Muscle layer of duodenum (tissue), 2 donors: ENCODE data around the gene MACROH2A2.
"Not testable (repeated sequence)": the region's sequence is repeated elsewhere in the genome, so short reads cannot be mapped to it uniquely, and the experiment has no call there.

Source experiments
- H3K27ac ChIP-seq: one replicate; pipeline ENCODE4 v1.7.0; 2013; ENCODE audit warnings: mild to moderate bottlenecking, low read length
- H3K27me3 ChIP-seq: one replicate; pipeline ENCODE4 v1.7.0; 2013; ENCODE audit warnings: low read depth, mild to moderate bottlenecking, control low read depth, low read length
- H3K36me3 ChIP-seq, 2 donors: one replicate each; pipeline ENCODE4 v1.7.0; 2013; ENCODE audit warnings: low read length in 2 of 2, control low read depth in 1 of 2, mild to moderate bottlenecking in 1 of 2; ENCODE audit not compliant: insufficient read depth in 2 of 2, control insufficient read depth in 1 of 2
- H3K4me1 ChIP-seq, 2 donors: one replicate each; pipeline ENCODE4 v1.7.0; 2013; ENCODE audit warnings: low read length in 2 of 2, mild to moderate bottlenecking in 2 of 2, control low read depth in 1 of 2, moderate library complexity in 1 of 2; ENCODE audit not compliant: insufficient read depth in 2 of 2, control insufficient read depth in 1 of 2
- H3K4me3 ChIP-seq, 2 donors: one replicate each; pipeline ENCODE4 v1.7.0; 2013; ENCODE audit warnings: low read length in 2 of 2, low read depth in 1 of 2, mild to moderate bottlenecking in 1 of 2
- H3K9me3 ChIP-seq, 2 donors: one replicate each; pipeline ENCODE4 v1.7.0; 2013; ENCODE audit warnings: low read length in 2 of 2, control low read depth in 1 of 2, mild to moderate bottlenecking in 1 of 2; ENCODE audit not compliant: control insufficient read depth in 1 of 2
- donor health status: healthy.

The MACROH2A2 gene

DNA sequence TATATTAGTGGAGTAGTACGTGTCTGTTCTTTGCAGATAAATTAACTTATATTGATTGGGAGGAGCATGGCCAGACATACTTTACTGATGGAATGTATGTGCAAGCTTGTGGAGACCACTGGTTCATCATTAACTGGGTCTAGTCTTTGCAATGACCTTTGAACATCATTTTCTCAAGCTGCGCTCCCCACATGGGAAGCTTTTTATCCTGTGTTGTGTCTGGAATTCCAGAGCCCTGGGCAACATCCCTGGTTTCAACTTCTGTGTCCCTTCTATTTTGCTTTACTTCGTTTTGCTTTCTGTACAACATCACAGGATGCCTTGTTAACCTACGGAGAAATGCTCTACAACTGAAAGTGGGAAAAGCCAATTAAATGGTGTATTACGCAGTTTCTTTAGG lies 38.3 kb downstream of the MACROH2A2 start:
- H3K36me3 ChIP-seq = peaks cover 18 to 49% of the 10 kb centered on the region in 2 donors
- no peaks in the 10 kb centered on the region for H3K9me3 ChIP-seq
- H3K27ac ChIP-seq = no peak overlapping the region
- no peaks in the 10 kb centered on the region for H3K4me1 ChIP-seq
- H3K4me3 ChIP-seq = no peak overlapping the region
- no peaks in the 10 kb centered on the region for H3K27me3 ChIP-seq

GRCh38 chr10:70092389-70092718 lies 39.7 kb downstream of the MACROH2A2 start:
- no peaks in the 10 kb centered on the region for H3K9me3 ChIP-seq
- peaks cover 25 to 62% of the 10 kb centered on the region in 2 donors for H3K36me3 ChIP-seq
- H3K4me1 ChIP-seq = no peaks in the 10 kb centered on the region
- H3K4me3 ChIP-seq = no peak overlapping the region
- no peaks in the 10 kb centered on the region for H3K27me3 ChIP-seq
- H3K27ac ChIP-seq = no peak overlapping the region

DNA sequence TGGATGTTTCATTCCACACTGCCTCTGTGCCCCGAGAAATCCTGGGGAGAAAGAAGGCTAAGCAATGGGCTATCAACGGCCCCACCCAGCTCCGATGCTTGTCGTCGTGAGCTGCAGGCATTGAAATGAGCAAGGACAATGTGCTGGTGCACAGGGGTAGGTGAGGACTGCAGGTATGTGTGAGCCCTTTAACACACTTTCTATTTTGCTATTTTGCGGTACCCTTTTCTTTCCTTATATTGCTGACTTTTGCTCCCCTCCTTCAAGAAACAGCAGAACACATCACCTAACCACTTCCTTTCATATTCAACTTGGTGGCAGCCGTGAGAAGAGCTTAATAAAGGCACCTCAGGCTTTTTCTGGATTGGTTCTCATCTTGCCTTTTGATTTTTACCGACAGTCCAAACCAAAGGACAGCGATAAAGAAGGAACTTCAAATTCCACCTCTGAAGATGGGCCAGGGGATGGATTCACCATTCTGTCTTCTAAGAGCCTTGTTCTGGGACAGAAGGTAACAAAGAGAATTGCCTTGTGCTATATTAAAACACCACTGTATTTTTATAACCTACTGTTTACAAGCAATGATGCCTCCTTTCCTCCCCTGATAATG lies 40.8 kb downstream of the MACROH2A2 start:
- H3K36me3 ChIP-seq = peaks cover 27 to 67% of the 10 kb centered on the region in 2 donors
- no peaks in the 10 kb centered on the region for H3K4me1 ChIP-seq
- H3K27me3 ChIP-seq = no peaks in the 10 kb centered on the region
- H3K27ac ChIP-seq = no peak overlapping the region
- no peak overlapping the region for H3K4me3 ChIP-seq
- H3K9me3 ChIP-seq = no peaks in the 10 kb centered on the region

DNA sequence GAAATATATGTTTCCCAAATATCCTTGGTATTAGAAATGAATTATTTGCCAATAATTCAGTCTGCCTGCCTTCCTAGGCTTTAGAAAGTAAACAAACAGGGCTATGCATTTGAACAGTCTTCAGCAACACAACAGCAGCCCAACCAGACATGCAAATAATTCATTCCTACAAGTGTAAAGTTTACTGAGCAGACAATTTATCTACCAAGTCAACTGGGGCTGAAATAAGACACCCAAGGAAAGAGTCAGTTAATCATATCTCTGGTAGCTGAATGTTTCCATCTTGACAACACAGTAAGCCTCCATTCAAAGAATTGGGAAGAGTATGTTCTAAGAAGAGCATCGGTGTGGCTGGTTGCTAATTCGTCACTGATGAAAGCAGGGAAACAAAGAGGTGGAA lies 41.6 kb downstream of the MACROH2A2 start:
- Histone ChIP-seq H3K4me1 (no peaks in the 10 kb centered on the region), H3K36me3 (peaks cover 30 to 74% of the 10 kb centered on the region in 2 donors), H3K4me3 (no peak overlapping the region), H3K9me3 (no peaks in the 10 kb centered on the region), H3K27me3 (no peaks in the 10 kb centered on the region), H3K27ac (no peak overlapping the region)

- Histone ChIP-seq H3K9me3 (no peaks in the 10 kb centered on the region), H3K27me3 (no peaks in the 10 kb centered on the region), H3K27ac (no peak overlapping the region), H3K4me3 (no peak overlapping the region), H3K36me3 (peaks cover 34 to 84% of the 10 kb centered on the region in 2 donors), H3K4me1 (no peaks in the 10 kb centered on the region)
These were observed 43.5 kb downstream of the MACROH2A2 start for GRCh38 chr10:70096016-70096704.

- peaks cover 31 to 88% of the 10 kb centered on the region in 2 donors for H3K36me3 ChIP-seq
These were observed 44.2 kb downstream of the MACROH2A2 start for GRCh38 chr10:70096705-70097420.

DNA sequence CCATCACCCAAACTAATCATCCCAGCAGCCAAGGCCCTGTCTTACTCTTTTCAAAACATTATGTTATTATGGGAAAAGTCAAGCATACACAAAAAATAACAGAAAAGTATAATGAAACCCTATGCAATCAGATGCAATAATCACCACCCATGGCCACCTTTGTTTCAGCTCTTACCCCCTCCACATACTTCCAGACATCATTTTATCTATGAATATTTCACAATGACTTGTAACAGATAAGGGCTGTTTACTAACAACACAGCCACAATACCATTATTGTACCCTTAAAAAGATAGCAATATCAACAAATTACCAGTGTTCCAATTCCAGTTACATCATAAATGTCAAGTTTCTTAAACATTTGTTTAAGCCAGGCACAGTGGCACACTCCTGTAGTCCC lies 44.8 kb downstream of the MACROH2A2 start:
- Histone ChIP-seq H3K4me3 (no peak overlapping the region), H3K4me1 (no peaks in the 10 kb centered on the region), H3K27ac (no peak overlapping the region), H3K27me3 (no peaks in the 10 kb centered on the region), H3K36me3 (peaks cover 30 to 85% of the 10 kb centered on the region in 2 donors), H3K9me3 (no peaks in the 10 kb centered on the region)

More at GRCh38 chr10:70096705-70097420, 44.2 kb downstream of the MACROH2A2 start:
- H3K9me3 ChIP-seq = no peaks in the 10 kb centered on the region
- H3K27me3 ChIP-seq = no peaks in the 10 kb centered on the region
- H3K27ac ChIP-seq = no peak overlapping the region
- H3K4me1 ChIP-seq = no peaks in the 10 kb centered on the region
- no peak overlapping the region for H3K4me3 ChIP-seq

DNA sequence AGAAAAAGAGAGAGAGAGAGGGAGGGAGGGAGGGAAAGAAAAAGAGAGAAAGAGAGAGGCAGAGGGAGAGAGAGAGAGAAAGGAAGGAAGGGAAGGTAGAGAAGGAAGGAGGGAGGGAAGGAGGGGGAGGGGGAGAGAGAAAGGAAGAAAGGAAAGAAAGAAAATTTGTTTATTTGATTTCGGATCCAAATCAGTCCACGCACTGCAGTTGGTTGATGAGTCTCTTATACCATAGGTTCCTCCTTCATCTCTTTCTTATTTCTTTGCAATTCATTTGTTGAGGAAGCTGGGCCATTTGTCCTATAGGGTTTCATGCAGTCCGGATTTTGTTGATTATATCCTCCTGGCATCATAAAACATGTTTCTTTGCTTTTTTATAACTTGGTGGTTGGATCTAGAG lies 45.6 kb downstream of the MACROH2A2 start:
- Histone ChIP-seq H3K36me3 (peaks cover 30 to 77% of the 10 kb centered on the region in 2 donors), H3K4me3 (no peak overlapping the region), H3K27me3 (no peaks in the 10 kb centered on the region), H3K9me3 (no peaks in the 10 kb centered on the region), H3K4me1 (no peaks in the 10 kb centered on the region), H3K27ac (no peak overlapping the region)

GRCh38 chr10:70101068-70101562 lies 48.5 kb downstream of the MACROH2A2 start:
- not testable (repeated sequence) for H3K4me1 ChIP-seq, H3K9me3 ChIP-seq, H3K4me3 ChIP-seq, H3K27me3 ChIP-seq, H3K27ac ChIP-seq
- peaks cover 14 to 56% of the 10 kb centered on the region in 2 donors for H3K36me3 ChIP-seq

- H3K36me3 ChIP-seq = peaks cover 12 to 51% of the 10 kb centered on the region in 2 donors
- no peak overlapping the region for H3K27ac ChIP-seq
- H3K27me3 ChIP-seq = no peaks in the 10 kb centered on the region
- no peaks in the 10 kb centered on the region for H3K4me1 ChIP-seq
- no peak overlapping the region for H3K4me3 ChIP-seq
- H3K9me3 ChIP-seq = no peaks in the 10 kb centered on the region
These were observed 49.0 kb downstream of the MACROH2A2 start for GRCh38 chr10:70101668-70102067.

DNA sequence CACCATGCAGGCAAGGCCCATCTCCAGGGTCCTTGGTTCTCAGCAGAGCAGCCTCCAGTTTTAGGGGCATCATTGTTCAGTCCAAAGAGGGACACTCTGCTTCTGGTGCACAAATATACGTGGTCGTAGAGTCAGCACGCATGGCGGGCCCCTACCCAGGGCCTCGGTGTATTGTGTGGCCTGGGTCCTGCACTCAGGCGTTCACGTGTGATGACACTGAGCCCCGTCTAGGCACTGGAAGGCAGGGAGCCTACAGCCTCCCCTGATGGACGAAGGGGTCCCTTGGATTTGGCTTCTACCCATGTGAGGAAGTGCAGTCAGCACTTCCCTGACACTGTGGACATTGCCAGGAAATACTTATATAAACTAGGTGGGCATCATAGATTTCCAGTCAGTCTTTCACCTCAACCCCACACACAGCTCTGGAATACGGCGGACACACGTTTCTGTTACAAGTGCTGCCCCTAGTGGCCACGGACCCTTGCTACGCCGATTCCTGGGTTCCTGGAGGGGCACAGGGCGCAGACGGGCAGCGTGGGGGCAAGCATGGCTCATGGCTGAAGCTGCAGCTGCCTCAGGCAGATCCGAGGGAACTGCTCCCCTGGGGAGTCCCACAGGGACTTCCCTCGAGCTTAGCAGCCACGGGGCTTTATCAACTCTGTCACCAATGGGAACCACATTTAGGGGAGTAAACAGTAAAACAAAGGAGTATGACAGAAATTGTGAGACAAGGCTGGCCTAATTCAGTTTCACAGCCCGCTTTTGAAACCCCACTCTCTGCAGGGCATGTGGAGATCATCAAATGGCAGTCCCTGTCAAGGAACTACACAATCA lies 54.5 kb downstream of the MACROH2A2 start:
- H3K27me3 ChIP-seq = no peaks in the 10 kb centered on the region
- H3K4me3 ChIP-seq = no peak overlapping the region
- H3K4me1 ChIP-seq = no peaks in the 10 kb centered on the region
- no peaks in the 10 kb centered on the region for H3K9me3 ChIP-seq
- H3K36me3 ChIP-seq = peaks cover 10 to 24% of the 10 kb centered on the region in 2 donors
- H3K27ac ChIP-seq = no peak overlapping the region
